ENCODE data around the gene UROC1. TPM values are rescaled to one million over a fixed set of nuclear protein-coding genes. Genes with fewer than 3 reads are reported as not detected.
"Not testable (repeated sequence)": the region's sequence is repeated elsewhere in the genome, so short reads cannot be mapped to it uniquely, and the experiment has no call there.

UROC1 gene
- total RNA-seq, 1 donor from 2014 or later = not detected

DNA sequence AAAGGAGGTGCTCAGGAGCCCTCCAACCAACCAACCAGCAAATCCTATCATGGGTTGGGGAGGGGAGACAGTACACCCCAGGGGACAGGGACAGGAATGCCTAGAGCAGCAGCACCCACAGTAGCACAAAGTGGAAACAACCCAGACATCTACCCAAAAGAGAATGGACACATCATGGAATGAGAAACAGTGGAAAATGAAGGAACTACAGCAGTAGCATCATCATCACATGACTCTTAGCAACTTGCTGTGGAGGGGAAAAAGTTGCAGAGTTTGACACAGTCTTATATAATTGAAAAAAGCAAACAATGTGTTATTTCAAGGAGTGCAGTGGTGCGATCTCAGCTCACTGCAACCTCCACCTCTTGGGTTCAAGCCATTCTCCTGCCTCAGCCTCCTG lies 30.1 kb upstream of the UROC1 start:
- intact Hi-C loops (cut with micrococcal nuclease) = no loop called here

DNA sequence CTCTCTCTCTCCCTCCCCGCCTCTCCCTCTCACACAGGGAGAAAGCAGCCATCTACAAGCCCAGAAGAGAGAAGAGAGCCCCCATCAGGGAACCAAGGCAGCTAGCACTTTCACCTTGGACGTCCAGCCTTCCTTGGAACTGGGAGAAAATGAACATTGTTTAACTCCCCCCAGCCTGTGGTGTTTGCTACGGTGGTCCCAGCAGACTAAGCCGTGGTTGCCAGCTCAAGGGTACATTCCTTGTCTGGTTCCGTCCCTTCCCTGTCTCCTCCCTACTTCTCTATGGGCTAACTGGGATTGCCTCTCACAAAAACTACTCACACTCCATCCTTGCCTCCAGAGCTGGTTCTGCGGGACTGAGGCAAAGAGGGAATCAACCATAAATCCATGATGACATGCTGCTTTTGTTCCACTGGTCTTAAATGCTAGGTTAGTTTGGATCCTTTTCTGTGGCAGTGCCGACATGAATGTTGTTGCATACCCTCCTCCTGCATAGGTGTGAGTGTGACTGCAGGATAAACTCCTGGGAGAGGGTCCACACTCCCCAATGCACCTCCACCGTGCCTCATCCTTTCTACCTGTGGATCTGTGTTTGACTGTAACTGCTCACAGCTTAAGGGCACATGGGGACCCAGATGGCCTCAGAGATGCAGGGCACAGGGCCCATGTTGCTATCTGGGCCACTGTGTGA lies 29.1 kb upstream of the UROC1 start:
- intact Hi-C loops (cut with micrococcal nuclease) = no loop called here

DNA sequence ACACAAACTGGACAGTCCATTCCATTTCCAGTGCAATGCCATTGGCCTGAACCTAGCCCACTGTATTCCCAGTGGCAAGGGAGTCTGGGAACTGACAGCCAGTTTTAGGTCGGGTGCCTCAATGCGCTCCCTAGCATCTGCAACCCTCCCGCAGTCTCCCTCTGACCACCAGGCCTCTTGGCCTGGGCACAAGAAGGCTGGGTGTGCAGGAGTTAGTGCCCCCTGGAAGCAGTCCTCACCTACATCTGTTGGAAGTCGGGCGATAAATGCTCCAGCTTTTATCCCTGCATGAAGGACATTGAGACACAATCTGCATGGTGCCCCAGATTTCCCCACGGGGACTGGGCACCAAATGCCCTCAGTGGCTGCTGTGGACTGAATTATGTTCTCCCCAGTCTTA lies 28.4 kb upstream of the UROC1 start:
- intact Hi-C loops (cut with micrococcal nuclease) = no loop called here

- intact Hi-C loops (cut with micrococcal nuclease) = no loop called here
Measured at GRCh38 chr3:126545544-126545943, 28.0 kb upstream of the UROC1 start.

DNA sequence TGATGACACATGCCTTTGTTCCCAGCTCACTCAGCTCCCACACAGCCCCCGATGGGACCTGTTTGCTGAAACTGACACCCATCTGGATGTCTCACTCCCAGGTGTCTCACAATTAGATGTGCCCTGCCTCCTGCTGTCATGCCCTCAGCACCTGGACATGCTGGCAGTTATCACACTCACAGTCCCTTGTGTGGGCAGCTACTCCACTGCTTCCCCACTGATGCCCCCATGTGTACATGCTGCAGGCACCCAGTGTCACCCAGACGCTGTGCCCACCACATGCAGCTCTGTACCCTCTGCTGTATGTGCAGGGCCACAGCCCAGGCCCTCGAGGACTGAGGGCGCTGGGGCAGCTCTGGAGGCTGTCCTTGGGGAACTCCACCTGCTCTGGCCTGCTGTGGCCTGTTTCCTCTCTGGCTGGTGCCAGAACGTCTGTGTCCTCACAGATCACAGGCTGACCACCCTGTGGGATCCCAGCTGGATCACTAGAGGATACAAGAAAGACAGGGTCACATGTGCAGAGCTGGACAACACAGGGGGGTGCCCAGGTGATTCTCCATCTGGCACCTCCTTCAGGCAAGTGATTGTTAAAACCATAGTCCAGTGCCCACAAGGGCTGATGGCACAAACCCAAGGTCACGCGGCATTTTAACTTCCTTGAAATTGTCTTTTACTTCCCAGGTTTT lies 27.2 kb upstream of the UROC1 start:
- intact Hi-C loops (cut with micrococcal nuclease) = no loop called here

DNA sequence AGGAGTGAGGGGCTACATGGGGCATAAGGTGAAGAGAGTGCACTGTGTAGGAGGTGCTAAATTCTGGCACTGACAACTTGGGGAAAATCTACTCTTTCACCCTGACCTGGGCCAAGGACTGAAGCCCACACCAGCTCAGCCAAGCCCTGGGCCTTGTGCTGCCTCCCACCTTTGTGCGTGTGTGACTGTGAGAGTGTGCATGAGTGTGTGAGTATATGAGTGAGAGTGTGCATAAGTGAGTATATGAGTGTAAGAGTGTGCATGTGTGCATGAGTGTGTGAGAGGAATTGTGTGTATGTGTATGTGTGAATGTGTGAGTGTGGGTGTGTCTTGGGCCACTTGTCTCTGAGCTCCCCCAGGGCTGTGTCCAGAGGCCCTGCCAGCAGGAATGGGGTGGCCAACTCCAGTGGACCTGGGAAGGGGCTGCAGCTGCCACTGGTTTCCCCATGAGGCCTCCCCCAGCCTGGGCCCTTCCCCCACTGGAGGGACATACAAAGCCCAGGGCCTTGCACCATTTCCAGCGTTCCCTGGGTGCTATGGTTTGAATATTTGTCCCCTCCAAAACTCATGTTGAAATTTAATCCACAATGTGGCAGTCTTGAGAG lies 26.0 kb upstream of the UROC1 start:
- intact Hi-C loops (cut with micrococcal nuclease) = no loop called here

GRCh38 chr3:126542340-126543241 lies 25.0 kb upstream of the UROC1 start:
- intact Hi-C loops (cut with micrococcal nuclease) = no loop called here

DNA sequence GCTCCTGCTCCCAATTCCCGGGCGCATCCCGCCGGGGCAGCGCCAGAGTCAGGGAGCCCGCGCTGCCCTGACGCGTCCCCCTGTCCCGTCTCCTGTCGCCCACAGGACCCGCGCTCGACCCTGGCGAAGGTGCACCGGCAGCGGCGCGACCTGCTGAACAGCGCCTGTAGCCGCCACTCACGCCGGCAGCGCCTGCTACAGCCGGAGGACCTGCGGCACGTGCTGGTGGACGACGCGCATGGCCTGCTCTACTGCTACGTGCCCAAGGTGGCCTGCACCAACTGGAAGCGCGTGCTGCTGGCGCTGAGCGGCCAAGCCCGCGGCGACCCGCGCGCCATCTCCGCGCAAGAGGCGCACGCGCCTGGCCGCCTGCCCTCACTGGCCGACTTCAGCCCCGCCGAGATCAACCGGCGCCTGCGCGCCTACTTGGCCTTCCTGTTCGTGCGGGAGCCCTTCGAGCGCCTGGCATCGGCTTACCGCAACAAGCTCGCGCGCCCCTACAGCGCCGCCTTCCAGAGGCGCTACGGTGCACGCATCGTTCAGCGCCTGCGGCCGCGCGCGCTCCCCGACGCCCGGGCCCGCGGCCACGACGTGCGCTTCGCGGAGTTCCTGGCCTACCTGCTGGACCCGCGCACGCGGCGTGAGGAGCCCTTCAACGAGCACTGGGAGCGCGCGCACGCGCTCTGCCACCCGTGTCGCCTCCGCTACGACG lies 24.2 kb upstream of the UROC1 start:
- intact Hi-C loops (cut with micrococcal nuclease) = no loop called here

DNA sequence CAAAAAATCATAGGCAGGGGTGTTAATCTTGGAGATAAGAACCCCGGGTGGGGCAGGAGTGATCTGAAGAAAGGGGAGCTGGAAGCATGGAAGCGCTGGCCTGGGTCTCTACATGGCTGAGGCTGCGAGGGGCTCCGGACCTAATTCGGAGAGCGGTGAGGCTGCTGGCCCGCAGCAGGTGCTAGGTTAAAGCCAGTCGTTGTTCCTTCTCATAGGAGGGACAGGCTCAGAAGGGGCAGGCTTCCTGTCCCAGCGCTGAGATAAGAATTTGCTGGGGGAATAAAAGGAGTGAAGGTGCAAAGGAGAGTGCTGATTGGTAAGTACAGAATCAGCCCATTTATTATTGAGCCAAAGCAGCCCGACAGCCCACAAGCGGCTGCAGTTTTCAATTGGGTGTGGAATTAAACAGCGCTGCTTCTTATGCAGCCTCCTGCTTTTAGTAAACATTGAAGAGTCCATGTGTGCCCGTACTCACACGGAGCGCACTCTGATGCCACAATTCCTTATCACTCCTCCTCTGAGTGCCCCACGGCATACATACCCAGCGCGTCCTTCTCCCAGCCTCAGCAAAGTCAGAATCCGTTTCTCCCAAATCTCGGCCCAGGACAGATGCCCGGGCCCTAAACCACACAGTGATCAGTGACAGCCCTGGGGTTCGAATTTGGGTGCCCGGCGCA lies 23.5 kb upstream of the UROC1 start:
- intact Hi-C loops (cut with micrococcal nuclease) = no loop called here

DNA sequence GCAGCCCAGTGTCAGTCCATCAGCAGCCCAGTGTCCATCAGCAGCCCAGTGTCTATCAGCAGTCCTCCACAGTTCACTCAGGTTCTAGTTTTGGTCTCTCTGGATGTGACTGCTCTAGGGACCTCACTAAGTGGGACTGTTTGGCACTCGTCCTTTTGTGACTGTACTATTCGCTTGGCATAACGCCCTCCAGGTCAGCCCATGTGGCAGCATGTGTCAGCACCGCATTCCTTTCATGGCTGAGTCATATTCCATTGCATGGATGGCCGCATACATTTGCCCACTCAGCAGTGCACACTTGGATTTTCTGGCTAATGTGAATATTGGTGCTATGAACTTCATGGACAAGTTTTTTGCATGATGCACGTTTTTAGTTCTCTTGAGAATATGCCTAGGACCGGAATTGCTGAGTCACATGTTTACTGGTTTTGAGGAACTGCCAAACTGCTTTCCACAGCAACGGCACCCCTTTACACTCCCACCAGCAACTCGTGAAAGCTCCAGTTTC lies 22.8 kb upstream of the UROC1 start:
- intact Hi-C loops (cut with micrococcal nuclease) = no loop called here

GRCh38 chr3:126539558-126540250 lies 22.1 kb upstream of the UROC1 start:
- intact Hi-C loops (cut with micrococcal nuclease) = no loop called here

- intact Hi-C loops (cut with micrococcal nuclease) = no loop called here
Measured at GRCh38 chr3:126538966-126539365, 21.4 kb upstream of the UROC1 start.

- intact Hi-C loops (cut with micrococcal nuclease) = no loop called here
Measured at GRCh38 chr3:126538316-126538715, 20.7 kb upstream of the UROC1 start.

- intact Hi-C loops (cut with micrococcal nuclease) = no loop called here
Measured at GRCh38 chr3:126537730-126538281, 20.2 kb upstream of the UROC1 start.

DNA sequence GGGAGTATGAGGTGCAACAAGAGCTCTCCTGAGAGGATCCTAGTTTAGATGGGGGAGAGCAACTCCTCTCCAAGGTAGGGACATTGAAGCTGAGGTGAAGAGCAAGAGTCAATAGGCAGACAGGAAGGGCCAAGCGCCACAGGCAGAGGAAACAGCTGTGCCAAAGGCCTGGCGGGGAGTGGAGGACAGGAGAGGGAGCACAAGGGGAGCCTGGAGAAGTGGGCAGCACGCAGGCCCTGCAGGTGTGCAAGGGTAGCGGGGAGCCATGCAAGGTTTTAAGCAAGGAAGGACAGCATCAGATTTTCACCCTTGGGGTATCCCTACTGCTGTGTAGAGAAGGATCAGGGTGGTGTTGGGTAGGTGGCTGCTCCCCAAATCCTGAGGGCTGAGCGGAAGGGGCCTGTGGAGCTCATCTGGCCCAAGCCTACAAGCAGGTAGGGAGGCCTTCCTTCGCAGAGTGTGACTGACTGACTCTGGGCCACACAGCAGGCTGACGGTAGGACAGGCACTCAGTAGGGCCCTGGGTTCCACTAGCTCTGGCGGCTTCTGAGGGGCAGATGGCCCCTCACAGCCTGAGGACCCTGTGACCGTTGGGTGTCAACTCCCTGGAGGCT lies 19.6 kb upstream of the UROC1 start:
- intact Hi-C loops (cut with micrococcal nuclease) = no loop called here

- intact Hi-C loops (cut with micrococcal nuclease) = no loop called here
Measured at GRCh38 chr3:126536126-126536525, 18.6 kb upstream of the UROC1 start.

DNA sequence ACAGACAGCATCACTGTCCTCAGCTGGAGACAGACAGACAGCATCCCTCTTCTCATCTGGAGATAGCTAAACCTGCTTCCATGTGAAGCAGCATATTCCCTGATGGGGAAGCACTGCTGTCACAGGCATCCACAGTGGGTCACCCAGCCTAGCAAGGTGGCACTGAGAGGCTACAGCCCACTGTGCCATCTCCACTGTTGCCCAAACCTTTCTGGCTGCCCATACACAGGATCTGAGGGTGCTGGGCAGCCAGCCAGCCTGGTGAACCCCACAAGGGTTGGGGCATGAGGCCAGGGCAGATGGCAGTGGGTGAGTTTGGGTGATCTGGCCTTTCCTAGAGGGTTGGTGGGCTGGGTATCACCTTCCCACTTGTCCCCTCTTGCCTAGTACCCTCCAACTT lies 18.1 kb upstream of the UROC1 start:
- intact Hi-C loops (cut with micrococcal nuclease) = no loop called here

- intact Hi-C loops (cut with micrococcal nuclease) = not testable (repeated sequence)
Measured at GRCh38 chr3:126534716-126535115, 17.1 kb upstream of the UROC1 start.

GRCh38 chr3:126533506-126533905 lies 15.9 kb upstream of the UROC1 start:
- intact Hi-C loops (cut with micrococcal nuclease) = no loop called here

Measured in T-helper 2 cell treated with Interferon-gamma antibody and Interleukin-4, amounts not matched to agents 100 ng/mL and 5 ng/mL, for 36 hours (primary cell).